ENCODE data around the gene TBC1D14. TPM values are rescaled to one million over a fixed set of nuclear protein-coding genes. Genes with fewer than 3 reads are reported as not detected.

Gene TBC1D14
- total and polyA plus RNA-seq, 4 donors = 15.1 to 60.1 (median 46.4) TPM

GRCh38 chr4:6893449-6894085 lies 16.1 kb upstream of the TBC1D14 start:
- H3K9me3 ChIP-seq (ENCODE audit: control insufficient read depth in 4 of 4, insufficient read depth in 3 of 4, low read length in 3 of 4) = no peaks in the 10 kb centered on the region
- H3K27ac ChIP-seq (ENCODE audit: low read depth in 1 of 2, low read length in 1 of 2) = peak overlapping the region in 1 of 2 donors; percentile 33
- peak in 1 of 3 donors; percentile 12 for DNase-seq
- H3K9ac ChIP-seq (ENCODE audit: insufficient read depth in 1 of 2, low read length in 2 of 2) = no peak overlapping the region
- H3K4me3 ChIP-seq = no peak overlapping the region
- H3K36me3 ChIP-seq (ENCODE audit: control insufficient read depth in 4 of 4, insufficient read depth in 4 of 4, low read length in 4 of 4) = no peaks in the 10 kb centered on the region
- peaks cover 0 to 14% (median 4%) of the 10 kb centered on the region in 5 donors for H3K4me1 ChIP-seq (ENCODE audit: control insufficient read depth in 5 of 5, insufficient read depth in 5 of 5, low read length in 5 of 5)
- ATAC-seq (ENCODE audit: insufficient read depth, low FRiP score) = no peak
- H3K27me3 ChIP-seq (ENCODE audit: control insufficient read depth in 3 of 3, insufficient read depth in 3 of 3, low read length in 2 of 3) = no peaks in the 10 kb centered on the region
- WGBS, 2 donors = 34 to 65% methylated on average over 7 of the region's 7 CpGs
- no peak for TF ChIP-seq CTCF (IDR thresholded peaks at IDR 0.05; ENCODE audit: control extremely low read depth, extremely low read depth)

- TF ChIP-seq CTCF (IDR thresholded peaks at IDR 0.05; ENCODE audit: control extremely low read depth, extremely low read depth) = no peak
- ATAC-seq (ENCODE audit: insufficient read depth, low FRiP score) (no peak), DNase-seq (no peak)
- WGBS, 2 donors = 93 to 94% methylated on average over 3 of the region's 3 CpGs
- H3K4me1 ChIP-seq (ENCODE audit: control insufficient read depth in 5 of 5, insufficient read depth in 5 of 5, low read length in 5 of 5) = peaks cover 0 to 14% (median 4%) of the 10 kb centered on the region in 5 donors
- H3K9me3 ChIP-seq (ENCODE audit: control insufficient read depth in 4 of 4, insufficient read depth in 3 of 4, low read length in 3 of 4) = no peaks in the 10 kb centered on the region
- H3K27me3 ChIP-seq (ENCODE audit: control insufficient read depth in 3 of 3, insufficient read depth in 3 of 3, low read length in 2 of 3) = no peaks in the 10 kb centered on the region
- no peaks in the 10 kb centered on the region for H3K36me3 ChIP-seq (ENCODE audit: control insufficient read depth in 4 of 4, insufficient read depth in 4 of 4, low read length in 4 of 4)
- H3K4me3 ChIP-seq = no peak overlapping the region
- no peak overlapping the region for H3K9ac ChIP-seq (ENCODE audit: insufficient read depth in 1 of 2, low read length in 2 of 2)
- no peak overlapping the region for H3K27ac ChIP-seq (ENCODE audit: low read depth in 1 of 2, low read length in 1 of 2)
These were observed 15.5 kb upstream of the TBC1D14 start for GRCh38 chr4:6894086-6894478.

GRCh38 chr4:6894528-6895498 lies 14.8 kb upstream of the TBC1D14 start:
- WGBS, 2 donors = 90 to 92% methylated on average over 29 of the region's 29 CpGs
- peaks cover 0 to 14% (median 4%) of the 10 kb centered on the region in 5 donors for H3K4me1 ChIP-seq (ENCODE audit: control insufficient read depth in 5 of 5, insufficient read depth in 5 of 5, low read length in 5 of 5)
- H3K27me3 ChIP-seq (ENCODE audit: control insufficient read depth in 3 of 3, insufficient read depth in 3 of 3, low read length in 2 of 3) = no peaks in the 10 kb centered on the region
- H3K9ac ChIP-seq (ENCODE audit: insufficient read depth in 1 of 2, low read length in 2 of 2) = no peak overlapping the region
- no peak for TF ChIP-seq CTCF (IDR thresholded peaks at IDR 0.05; ENCODE audit: control extremely low read depth, extremely low read depth)
- no peak for ATAC-seq (ENCODE audit: insufficient read depth, low FRiP score)
- DNase-seq = no peak
- H3K4me3 ChIP-seq = no peak overlapping the region
- no peaks in the 10 kb centered on the region for H3K9me3 ChIP-seq (ENCODE audit: control insufficient read depth in 4 of 4, insufficient read depth in 3 of 4, low read length in 3 of 4)
- no peak overlapping the region for H3K27ac ChIP-seq (ENCODE audit: low read depth in 1 of 2, low read length in 1 of 2)
- no peaks in the 10 kb centered on the region for H3K36me3 ChIP-seq (ENCODE audit: control insufficient read depth in 4 of 4, insufficient read depth in 4 of 4, low read length in 4 of 4)

Measured in lung (tissue), 12 donors.